NCI-H2107 treated with DMSO at 0.1 percent for 48 hours (cell line): Measurements from ENCODE around the gene CCDC34.

Source experiments
- DNase-seq: peaks from one replicate; lab custom pipeline; 2025; ENCODE audit not compliant: unreplicated experiment; lab: John Stamatoyannopoulos, UW

CCDC34 gene

DNA sequence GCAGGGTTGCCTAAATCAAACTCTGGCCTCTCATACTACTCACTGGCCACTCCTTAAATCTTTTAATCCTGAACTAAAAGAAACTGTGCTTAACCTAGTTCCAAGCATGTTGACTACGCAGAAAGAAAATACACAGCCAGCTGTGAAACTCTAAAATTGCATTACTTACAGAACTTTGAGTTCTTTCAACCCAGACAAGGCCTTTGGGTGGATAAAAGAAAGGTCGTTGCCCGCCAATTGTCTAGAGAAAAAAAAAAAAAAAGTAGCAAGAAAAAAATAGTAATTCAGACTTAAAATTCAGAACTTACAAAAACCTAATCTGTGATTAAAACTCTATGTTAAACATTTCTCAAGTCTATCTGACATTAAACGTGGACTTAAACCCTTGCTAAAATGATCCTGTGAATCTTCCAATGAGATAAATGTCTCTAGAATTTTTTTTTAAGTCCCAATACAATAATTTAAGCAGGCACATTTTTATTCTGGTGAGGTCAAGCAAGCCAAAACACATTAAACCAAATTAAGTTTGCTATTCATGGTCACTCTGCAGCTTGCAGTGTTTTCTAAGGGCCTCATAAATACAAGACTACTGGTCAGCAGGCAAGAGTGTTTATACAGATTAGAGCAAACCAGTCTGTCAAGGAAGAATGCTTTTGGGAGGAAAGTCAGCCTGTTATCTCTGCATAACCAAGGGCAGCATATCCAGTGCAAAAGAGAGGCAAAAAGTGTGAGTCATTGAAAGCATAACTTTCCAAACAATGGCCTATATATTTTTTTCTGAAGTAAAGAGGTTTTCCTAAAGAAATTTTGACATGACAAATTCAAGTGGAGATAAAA is 29.5 kb upstream of the CCDC34 start:
- no peak for DNase-seq

DNA sequence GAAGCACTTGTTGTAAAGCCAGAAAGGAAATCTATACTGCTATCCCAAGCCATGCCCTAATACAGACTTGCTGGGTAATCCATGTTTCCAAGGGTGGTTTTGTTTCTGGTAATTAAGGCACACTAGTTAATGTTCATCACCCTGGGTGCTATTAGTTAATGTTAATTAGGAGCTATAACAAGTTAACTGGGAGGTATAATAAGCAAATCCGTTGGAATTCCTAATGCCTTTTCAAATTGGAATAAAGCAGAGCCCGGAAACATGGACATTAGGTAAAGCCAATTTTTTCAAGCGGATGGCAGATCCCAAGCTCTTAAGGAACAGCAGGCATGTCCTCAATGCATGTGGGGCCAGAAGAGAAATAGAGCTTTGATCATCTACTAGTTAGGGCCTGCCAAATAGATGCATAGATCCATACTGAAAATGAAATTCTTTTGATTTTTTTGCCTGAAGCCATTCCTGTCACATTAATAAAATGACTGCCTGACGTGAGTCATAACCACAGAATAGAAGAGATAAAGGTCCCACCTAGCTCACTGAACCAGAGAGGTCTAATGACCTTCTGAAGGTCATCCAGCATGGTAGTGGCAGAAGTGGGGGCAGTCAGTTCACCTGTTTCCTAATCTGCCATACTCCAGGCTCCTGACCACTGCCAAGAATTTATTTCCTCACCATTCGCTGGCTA is 28.5 kb upstream of the CCDC34 start:
- no peak for DNase-seq

DNA sequence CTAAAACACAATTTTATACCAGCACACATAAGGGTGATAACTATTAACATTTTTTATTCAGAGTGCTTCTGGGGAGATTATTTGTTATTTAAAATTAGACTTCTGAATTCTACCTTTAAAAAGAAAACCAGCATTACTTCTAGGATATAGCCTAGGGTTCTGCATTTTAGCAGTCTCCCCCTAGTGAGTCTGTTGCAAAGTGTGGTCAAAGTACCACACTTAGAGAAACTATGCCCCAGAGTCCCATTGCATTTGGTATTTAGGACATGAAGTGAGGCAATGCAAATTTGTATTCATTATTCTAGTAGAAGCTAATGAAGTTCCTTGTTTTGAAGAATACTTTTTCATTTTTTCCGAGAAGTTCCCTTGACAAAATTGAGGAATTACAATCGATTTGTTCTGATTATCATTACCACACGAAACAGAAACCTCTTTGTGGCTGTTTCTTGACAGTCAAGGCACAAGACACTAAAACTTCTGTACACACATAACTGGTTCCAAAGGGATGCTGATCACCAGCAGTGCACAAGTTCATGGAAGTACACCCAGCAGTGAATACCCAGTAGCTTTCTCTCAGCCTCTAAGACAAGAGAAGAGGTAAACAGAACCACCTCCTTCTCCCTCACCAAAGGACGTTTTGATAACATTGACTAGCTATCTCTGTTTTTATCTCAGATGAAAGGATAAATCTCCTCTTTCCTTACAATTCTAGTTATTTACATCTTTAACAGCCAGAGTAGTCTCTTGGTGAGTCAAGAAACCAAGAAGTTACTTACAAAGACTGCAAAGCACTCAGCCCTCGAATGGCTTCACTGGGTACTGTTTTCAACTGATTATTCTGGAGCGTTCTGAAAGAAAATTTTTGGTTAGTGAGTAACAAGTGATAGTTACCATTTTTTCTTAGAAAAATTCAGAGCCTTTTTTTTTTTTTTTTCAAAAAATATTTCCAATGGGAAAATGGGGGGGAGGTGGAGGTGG is 27.6 kb upstream of the CCDC34 start:
- no peak for DNase-seq

DNA sequence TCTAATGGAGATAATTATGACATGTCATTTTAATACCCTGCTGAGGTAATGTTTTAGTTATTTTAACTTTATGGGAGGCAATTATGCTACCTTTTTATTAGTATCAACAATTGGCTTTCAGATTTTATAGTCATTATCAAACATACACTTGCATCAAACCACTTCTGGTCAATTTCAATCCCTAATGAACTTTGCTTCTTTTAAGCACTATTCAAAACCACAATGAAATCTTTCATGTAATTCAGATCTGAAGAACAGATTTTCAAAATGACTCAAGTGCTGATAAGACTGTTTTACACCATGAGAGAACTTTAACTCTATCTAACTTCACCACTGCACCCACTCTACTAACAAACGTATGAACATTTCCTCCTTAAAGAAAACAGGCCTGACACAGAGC is 25.9 kb upstream of the CCDC34 start:
- no peak for DNase-seq

DNA sequence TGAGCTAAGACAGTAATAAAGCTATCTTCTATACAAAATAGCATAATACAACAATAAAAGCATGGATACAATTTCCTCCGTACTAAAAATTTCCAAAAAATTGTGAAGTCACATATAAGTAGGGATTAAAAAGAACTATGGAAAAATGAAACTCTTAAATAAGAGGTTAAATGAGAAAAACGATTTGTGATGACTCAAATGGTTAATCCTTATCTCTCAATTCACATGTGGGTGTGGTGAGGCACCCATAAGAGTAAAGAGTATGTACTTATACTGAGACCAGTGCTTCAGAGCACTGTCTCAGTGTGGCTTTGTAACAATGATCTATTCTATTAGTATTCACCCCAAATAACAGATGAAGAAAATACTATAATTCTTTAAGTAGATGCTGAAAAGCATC is 25.0 kb upstream of the CCDC34 start:
- no peak for DNase-seq

DNA sequence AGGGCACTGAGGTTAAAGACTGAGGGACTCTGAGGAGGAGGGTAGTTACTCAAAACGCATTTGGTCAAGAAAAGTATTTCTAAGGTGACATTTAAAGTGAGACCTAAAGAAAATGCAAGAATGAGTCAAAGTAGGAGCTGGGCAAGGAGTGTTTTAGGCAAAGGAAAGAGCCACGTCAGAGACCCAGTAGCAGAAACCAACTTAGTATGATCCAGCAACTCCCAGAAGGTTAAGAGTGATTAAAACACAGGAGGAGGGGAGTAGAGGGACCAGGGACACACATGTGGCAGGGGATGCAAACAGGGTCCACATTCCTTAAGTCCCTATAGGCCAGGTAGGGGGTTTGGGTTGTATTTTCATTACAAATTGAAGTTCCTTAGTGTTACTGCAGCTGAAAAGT is 24.3 kb upstream of the CCDC34 start:
- no peak for DNase-seq

DNA sequence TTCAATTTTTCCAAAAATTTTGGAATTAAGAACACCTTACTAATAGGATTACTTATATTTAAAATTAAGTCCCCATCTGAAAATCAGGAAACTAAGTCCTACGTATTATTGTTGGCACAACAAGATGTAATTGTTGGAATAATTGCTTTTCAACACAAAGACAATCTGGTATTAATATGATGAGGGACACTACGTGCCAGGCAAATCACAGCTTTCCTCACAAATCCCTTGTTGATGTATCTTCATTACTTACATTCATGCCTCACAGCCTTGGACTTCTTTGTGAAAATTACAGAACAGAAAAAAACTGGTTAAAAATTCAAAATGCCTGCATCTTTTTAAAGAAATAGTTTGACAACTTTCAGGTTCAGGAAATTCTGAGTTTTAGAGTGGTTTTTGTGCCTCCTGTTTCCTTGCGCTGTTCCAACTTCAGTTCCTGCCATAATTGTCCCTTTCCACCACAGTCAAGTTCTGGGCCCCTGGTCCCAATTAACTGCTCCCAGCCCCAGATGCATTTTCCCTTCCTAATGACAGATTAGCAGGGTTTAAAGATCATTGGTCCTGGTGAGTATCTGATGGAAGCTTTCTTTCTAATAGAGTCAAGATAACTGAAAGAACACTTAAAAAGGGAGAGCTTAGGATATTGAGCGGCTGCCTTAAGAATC is 23.3 kb upstream of the CCDC34 start:
- DNase-seq: no peak

DNA sequence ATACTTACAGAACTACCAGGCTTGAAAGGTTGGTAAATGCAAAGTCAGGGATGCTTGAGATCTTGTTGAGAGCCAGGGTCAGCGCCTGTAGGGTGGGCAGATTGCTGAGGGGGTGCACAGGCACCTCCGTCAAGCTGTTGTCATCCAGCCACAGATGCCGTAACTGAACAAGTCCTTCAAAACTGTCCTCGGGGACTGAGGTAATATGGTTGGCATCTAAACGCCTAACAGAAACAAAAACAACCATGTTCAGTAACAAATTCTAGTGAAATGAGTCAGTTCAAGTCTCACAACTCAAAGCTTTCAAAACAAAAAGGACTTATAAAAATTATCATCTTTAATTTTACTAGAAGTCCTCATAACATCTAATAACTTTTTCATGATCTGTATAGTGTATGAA is 22.2 kb upstream of the CCDC34 start:
- DNase-seq: no peak

DNA sequence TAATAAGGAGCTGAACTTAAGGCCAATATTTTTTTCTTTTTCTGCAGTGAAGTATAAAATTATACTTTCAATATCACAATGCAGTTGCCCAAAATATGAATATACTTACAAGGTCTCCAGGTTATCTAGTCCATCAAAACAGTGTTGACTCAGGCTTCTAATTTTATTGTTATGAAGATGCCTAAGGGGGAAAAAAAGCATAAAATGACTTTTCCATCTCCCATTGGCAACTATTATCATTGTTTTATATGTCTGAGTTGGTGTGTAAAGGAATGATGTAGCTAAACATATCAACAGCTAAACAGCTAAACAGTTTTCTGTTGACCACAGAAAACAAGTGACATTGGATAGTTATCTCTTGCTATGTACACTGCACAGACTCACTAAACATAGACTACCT is 21.2 kb upstream of the CCDC34 start:
- DNase-seq: no peak

DNA sequence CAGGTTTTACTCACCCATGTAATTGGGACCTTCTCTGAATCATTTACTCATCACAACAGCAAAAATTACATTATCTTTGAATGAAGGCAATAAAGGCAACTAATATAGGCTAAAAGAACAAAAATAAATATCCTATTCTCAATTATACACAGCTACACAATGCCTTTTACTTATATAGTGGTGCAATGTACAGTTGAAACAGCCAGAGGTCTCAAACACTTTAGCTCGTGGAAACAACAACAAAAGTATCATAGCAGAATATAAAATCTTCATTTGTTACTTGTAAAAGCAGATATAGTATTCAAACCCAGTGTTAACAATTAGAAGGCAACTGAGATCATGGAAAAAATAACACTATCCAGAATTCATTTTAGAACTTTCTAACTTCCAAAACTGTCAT is 20.6 kb upstream of the CCDC34 start:
- DNase-seq: no peak

DNA sequence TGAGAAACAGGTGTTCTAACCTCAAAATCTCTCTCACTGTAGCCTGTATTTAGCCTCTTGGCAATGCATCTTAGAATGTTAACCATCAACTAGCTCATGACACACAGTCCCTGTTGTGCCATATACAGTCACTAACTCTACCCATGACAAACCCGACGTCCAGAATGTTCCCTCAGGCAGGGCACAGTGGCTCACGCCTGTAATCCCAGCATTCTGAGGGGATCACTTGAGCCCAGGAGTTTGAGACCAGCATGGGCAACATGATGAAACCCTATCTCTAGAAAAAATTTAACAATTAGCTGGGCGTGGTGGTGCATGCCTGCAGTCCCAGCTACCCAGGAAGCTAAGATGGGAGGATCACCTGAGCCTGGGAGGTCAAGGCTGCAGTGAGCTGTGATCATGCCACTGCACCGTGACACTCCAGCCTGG is 18.2 kb upstream of the CCDC34 start:
- DNase-seq: no peak

DNA sequence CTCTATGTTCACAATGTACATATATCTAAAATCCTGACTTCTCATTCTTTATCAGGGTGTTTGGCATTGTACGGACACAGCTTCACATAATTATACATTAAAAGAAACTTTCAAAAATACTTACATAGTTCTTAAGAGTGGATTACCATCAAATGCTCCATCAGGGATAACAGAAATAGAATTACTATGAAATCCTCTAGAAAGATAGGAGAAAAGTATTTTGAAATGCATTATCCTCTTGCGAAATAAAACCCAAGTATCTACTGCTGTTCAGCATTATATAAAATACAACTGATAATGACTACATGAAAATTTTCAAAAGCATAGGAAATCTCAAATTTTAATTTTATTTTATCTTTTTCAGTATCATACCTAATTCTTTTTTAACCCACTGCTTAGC is 17.8 kb upstream of the CCDC34 start:
- no peak for DNase-seq

DNA sequence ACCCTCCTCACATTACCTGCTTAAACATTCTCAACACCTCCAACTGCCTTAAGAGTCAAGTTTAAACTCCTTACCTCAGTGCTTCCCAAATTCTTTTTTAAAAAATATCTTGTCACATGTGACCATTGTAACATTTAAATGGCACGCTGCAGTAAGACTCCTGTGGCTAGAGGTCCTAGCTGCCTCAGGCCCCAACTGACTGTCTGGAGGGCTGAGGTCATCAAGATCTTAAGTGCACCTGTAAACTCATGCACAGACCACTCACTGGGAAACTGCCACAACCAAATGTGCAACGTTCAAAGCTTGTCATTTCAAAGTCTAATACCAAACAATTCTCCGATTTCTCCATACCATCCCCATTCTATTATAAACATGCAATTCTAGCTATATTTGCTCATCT is 16.4 kb upstream of the CCDC34 start:
- no peak for DNase-seq

DNA sequence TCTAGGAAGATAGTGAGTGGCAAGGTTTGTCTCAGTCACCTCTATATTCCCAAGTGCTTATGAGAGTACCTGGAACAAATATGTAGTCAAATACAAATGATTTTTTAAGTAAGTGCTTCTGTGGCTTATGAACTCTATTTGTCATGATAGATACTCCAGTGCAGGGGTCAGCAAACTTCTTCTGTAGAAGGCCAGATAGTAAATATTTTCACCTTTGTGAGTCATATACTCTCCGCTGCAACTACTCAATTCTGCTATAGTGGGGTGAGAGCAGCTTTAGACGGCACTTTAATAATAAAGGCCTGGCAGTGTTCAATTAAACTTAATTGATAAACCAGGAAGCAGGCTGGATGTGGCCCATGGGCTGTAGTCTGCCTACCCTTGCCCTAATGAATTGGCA is 12.4 kb upstream of the CCDC34 start:
- DNase-seq: no peak

DNA sequence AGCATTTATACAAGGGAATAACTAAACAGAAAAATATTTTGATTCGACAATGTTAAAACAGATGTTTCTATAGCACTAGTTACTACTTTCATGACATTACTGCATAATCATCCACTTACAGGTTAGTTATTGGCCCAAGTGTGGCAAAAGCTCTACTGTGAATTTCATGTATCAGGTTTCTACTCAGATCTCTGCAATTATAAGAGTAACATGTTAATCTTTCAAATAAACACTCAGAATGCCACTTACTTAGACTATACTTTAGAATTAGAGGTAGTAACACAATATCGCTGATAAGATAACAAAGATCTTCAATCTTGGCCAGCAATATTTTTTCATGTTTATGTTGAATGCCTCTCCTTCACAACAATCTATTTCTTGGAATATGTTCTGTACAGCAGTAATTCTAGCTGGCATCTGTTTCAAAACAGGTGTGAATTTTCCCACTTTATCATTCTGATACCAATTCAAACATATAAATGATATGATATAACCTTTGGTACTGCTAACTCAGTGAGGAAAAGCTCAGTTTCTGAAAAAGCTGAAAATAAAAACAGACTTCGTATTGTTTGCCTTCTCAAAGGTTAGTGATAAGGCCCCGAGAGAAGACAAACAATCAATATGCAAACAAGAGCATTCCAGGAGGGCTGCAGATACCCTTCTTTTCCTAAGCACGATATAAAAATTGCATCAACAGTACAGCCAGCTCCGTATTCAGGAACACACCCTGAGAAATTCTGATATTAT is 11.0 kb upstream of the CCDC34 start:
- DNase-seq: peak; percentile 65

DNA sequence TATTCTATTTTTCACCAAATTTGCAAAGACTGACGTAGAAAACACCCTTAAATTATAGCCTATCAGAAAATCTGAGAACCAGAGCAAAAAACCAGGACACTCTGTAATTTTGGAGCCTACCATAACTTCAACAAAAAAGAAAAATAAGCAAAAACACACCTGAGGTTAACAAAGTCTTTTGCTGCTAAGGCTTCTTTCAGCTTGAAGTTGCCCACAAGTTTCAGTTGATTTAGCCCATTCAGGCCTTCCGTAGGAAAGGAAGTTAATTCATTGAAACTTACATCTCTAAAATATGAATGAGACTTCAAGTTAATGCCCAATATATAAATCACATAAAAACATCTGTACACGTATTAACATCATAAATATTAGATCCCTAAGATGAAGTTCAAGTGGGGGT is 10.4 kb upstream of the CCDC34 start:
- DNase-seq: no peak

DNA sequence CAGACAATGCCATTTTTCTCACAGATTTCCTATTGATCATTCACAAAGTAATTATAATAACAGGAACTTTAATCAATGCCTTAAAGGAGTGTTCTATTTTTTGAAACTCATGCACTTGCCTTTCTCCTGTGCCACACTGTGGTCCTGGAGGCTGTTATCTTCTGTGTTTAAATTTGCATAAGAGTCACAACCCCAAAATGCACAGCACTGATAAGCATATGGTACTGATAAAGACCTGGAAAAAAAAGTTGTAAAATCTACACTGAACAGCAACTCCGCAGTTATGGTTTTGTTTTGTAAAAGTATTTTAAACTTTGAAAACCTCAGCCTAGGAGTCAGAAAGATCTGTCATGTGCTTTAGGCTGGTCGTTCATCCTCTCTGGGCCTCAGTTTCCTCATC is 9.1 kb upstream of the CCDC34 start:
- no peak for DNase-seq

DNA sequence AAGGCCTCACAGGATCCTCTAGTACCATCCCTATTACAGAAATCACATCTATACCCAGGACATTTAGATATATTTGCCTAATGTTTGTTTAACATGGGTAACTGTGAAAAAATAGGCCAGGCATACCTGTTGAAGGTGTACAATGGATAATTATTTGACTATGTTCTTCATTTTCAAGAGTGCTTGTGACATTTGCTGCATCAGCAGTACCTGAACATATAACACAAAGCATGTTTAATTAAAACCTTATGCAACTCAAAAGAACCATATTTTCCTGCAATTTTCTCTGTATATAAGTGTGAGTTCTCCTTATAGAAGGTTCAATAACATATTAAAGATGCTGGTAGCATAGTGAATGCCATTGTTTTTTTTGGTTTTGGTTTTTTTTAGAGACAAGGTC is 8.5 kb upstream of the CCDC34 start:
- DNase-seq: no peak

DNA sequence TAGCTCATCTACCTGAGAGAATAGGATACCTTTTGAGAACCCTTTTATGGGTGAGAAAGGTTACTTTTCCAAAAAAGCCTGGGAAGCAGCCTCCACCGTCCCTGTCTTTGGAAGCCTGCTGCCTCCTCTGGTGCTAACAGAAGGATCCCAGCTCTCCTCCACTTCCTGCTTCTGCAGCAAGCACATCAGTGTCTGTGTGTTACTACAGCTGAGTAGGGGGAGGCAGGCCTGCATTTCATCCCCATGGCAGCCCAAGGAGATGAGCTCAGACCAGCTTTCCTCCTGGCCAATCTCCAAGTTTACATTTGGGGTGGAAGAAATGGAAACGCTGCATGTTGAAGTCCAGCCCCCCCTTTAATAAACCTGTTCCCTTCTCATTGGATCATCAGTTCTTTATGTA is 7.4 kb upstream of the CCDC34 start:
- peak; percentile 9 for DNase-seq

DNA sequence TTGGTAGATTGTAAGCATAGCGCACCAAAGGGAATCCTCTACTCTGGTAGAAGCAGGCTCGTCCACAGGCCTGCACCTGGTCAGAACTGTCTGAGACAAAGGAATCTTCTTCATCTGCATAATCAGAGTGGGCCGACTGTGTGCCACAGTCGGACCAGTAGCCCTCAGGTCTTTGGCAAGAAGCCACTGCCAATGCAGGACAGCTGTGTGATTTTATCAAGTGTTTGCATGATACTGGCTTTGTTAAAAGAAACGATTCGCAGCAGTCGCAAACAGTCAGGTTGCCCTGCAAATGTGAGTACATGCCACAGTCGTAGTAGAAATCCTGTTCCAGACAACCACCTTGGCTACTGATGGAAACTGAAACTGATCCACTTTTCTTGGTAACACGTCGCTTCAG is 4.9 kb upstream of the CCDC34 start:
- peak; percentile 68 for DNase-seq
